Frontal cortex (tissue), 4 donors: ENCODE measurements around the gene TBC1D9B. TPM values are rescaled to one million over a fixed set of nuclear protein-coding genes. Genes with fewer than 3 reads are reported as not detected.
"Not testable (repeated sequence)": the region's sequence is repeated elsewhere in the genome, so short reads cannot be mapped to it uniquely, and the experiment has no call there.

Source experiments
- DNase-seq, 2 donors: peaks; one replicate each; pipeline ENCODE4 v3.0.0; 2012; ENCODE audit warnings: low spot score in 2 of 2
- FAIRE-seq: peaks from 2 replicates; lab custom pipeline; 2012; peaks lifted over from hg19 to GRCh38; lab: Jason Lieb, UNC
- total RNA-seq: library from RNA; depleted of rRNA; stranded (reverse); fragments of >200 nt; gene quantifications from one replicate; pipeline ENCODE4 v1.2.3, GENCODE V29; 2014
- donor health status: control.
- donor health status: control.
- donor health status: control.

The TBC1D9B gene
- total RNA-seq, 1 donor from 2014 or later: 24.1 TPM

GRCh38 chr5:179872055-179872827 is 35.5 kb downstream of the TBC1D9B start:
- DNase-seq (no peak), FAIRE-seq (no peak)

- not testable (repeated sequence) for DNase-seq, FAIRE-seq
These were observed 36.2 kb downstream of the TBC1D9B start for GRCh38 chr5:179871533-179871932.

GRCh38 chr5:179870952-179871351 is 36.7 kb downstream of the TBC1D9B start:
- DNase-seq (no peak), FAIRE-seq (no peak)

- DNase-seq (peak in 1 of 2 donors; percentile 65), FAIRE-seq (no peak)
These were observed 37.2 kb downstream of the TBC1D9B start for GRCh38 chr5:179870403-179870903.

GRCh38 chr5:179869641-179870402 is 37.9 kb downstream of the TBC1D9B start:
- DNase-seq: peak in 1 of 2 donors; percentile 15
- no peak for FAIRE-seq

GRCh38 chr5:179869101-179869500 is 38.6 kb downstream of the TBC1D9B start:
- FAIRE-seq (no peak), DNase-seq (peak in 1 of 2 donors; percentile 33)

- DNase-seq (no peak), FAIRE-seq (no peak)
These were observed 39.2 kb downstream of the TBC1D9B start for GRCh38 chr5:179868541-179868940.

GRCh38 chr5:179867476-179867875 is 40.2 kb downstream of the TBC1D9B start:
- no peak for FAIRE-seq
- no peak for DNase-seq

- no peak for FAIRE-seq
- peak in 1 of 2 donors; percentile 24 for DNase-seq
These were observed 40.6 kb downstream of the TBC1D9B start for GRCh38 chr5:179867079-179867465.

- DNase-seq: peak; percentile 35 to 58
- no peak for FAIRE-seq
These were observed 41.2 kb downstream of the TBC1D9B start for GRCh38 chr5:179866241-179867078.

- FAIRE-seq (no peak), DNase-seq (peak in 1 of 2 donors; percentile 31)
These were observed 42.0 kb downstream of the TBC1D9B start for GRCh38 chr5:179865491-179866240.

GRCh38 chr5:179864686-179865085 is 43.0 kb downstream of the TBC1D9B start:
- no peak for FAIRE-seq
- DNase-seq: no peak

GRCh38 chr5:179863449-179864085 is 44.1 kb downstream of the TBC1D9B start:
- DNase-seq (no peak), FAIRE-seq (no peak)

- no peak for DNase-seq
- no peak for FAIRE-seq
These were observed 44.8 kb downstream of the TBC1D9B start for GRCh38 chr5:179862891-179863290.

GRCh38 chr5:179862296-179862695 is 45.4 kb downstream of the TBC1D9B start:
- FAIRE-seq (no peak), DNase-seq (no peak)

GRCh38 chr5:179860301-179860700 is 47.4 kb downstream of the TBC1D9B start:
- DNase-seq (peak in 1 of 2 donors; percentile 19), FAIRE-seq (no peak)

- DNase-seq (peak; percentile 94 to 96), FAIRE-seq (no peak)
These were observed 48.9 kb downstream of the TBC1D9B start, which contains the start of gene MRNIP for GRCh38 chr5:179858586-179859427. MRNIP (minus strand) TSS chr5:179858817; CDS start chr5:179858796, 21 bp downstream.

GRCh38 chr5:179858241-179858585 is 49.5 kb downstream of the TBC1D9B start:
- DNase-seq: no peak
- no peak for FAIRE-seq
